Measurements from ENCODE around the gene UBXN10.

UBXN10 gene

DNA sequence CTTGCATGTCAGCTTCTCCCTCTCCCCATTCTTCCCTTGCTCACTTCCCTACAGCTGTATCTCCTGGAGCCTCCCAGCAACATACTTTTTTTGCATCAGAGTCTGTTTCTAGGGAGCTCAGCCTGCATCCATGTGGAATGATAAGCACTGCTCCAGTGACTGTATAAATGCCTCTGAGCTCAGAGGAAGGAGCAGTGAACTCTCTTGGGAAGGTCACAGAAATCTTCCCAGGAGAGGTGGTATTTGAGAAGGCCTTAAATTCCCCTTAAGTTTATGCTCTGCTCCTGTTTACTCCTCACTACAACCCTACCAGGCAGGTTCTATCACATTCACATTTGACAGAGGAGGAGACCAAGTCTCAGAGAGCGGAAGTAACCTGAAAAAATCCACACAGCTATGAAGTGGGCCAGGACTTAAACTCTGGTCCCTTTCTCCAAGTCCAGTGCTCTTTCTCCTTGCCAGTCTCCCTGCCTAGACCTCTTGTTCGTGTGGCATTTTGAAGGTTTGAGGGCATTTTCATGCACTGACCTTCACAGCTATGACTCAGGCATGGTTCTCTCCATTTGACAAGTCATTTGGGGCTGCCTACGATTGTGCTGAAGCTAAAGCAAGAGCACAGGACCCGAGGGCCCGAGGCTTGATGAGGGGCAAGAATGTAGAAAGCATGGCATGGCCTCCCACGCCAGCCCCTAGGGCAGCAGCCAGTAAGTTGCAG lies 5.6 kb upstream of the UBXN10 start:
- TF ChIP-seq, protein P1, sequence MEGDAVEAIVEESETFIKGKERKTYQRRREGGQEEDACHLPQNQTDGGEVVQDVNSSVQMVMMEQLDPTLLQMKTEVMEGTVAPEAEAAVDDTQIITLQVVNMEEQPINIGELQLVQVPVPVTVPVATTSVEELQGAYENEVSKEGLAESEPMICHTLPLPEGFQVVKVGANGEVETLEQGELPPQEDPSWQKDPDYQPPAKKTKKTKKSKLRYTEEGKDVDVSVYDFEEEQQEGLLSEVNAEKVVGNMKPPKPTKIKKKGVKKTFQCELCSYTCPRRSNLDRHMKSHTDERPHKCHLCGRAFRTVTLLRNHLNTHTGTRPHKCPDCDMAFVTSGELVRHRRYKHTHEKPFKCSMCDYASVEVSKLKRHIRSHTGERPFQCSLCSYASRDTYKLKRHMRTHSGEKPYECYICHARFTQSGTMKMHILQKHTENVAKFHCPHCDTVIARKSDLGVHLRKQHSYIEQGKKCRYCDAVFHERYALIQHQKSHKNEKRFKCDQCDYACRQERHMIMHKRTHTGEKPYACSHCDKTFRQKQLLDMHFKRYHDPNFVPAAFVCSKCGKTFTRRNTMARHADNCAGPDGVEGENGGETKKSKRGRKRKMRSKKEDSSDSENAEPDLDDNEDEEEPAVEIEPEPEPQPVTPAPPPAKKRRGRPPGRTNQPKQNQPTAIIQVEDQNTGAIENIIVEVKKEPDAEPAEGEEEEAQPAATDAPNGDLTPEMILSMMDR (IDR thresholded peaks at IDR 0.05), result no peak

DNA sequence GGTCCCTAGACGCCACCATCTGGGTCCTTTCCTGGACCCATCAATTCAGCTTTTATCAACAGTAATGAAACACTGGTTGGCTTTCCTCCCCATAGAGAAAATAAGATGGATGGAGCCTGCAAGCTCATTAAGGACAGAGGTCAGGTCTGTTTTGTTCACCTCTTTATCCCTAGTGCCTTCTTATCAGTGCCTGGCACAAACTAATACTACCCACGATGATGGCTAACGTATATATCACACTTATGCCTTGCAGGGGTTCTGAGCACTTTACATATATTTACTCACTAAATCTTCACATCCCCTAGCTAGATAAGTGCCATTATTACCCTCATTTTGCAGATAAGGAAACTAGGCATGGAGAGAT lies 5.1 kb upstream of the UBXN10 start:
- TF ChIP-seq, protein P1 (IDR thresholded peaks at IDR 0.05), result no peak

- TF ChIP-seq, protein P1 (IDR thresholded peaks at IDR 0.05), result no peak
Measured at GRCh38 chr1:20182415-20182814, 3.5 kb upstream of the UBXN10 start.

DNA sequence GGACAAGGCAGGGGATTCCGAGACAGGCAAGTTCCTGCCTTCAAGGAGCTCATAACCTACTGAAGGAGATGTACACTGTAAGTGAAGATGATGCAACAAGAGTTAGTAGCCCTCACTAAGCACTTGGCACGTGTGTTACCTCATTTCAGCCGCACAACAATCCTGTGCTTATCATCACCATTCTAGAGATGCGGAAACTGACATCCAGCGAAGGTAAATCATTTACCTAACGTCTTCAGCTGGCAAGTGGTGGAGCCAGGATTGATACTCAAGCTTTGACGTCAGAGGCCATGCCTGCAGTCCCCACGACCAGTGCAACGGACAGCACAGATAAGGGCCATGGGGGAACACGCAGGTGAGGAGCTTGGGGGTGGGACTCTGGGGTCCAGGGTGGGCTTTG lies 2.9 kb upstream of the UBXN10 start:
- TF ChIP-seq, protein P1 (IDR thresholded peaks at IDR 0.05), result no peak

DNA sequence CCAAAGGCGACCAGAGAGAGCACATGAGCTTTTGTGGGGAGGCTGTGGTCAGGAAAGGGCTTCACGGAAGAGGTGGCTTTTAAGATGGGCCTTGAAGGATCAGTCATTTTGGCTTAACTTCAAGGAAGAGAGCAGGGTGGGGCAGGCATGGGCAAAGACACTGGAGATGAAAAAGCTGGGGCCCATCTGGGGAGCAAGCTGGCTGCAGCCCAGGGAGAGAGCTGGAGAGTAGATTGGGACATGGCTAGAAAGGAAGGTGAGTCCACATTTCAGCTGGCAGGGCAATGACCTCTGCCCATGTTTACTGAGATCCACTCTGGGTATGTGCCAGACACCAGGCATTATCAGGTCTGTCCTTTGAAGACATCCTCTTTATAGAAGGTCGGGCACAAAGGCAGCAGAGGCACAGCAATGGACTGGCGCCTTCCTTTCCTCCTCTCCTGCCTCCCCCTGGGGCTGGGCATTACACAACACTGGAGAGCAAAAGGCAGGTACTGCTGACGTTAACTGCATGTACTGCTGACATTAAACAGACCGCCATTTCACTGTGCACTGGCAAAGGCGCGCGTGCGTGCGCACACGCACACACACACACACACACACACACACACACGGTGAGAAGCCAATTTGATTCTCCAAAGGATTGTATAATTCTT lies 2.2 kb upstream of the UBXN10 start:
- TF ChIP-seq, protein P1 (IDR thresholded peaks at IDR 0.05), result no peak

DNA sequence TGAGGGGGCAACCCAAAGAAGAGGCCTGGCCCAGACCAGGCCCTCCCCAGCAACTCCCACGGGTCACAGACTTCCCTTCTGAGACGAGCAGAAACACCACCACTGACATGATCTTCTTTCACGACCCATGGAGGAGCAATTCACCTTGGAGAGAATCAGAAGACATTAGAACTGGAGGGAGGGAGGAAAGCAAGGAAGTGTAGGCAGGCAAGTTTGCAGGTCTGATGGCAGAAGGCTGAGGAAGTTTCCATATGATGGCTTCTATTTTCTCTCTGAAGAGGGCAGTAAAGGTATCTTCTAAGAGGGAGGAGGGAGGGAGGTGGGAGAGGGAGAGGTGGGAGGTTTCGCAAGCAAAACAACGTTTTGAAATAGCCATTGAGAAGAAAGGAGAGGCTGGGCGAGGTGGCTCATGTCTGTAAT lies 1.4 kb upstream of the UBXN10 start:
- TF ChIP-seq, protein P1 (IDR thresholded peaks at IDR 0.05), result no peak

- TF ChIP-seq, protein P1 (IDR thresholded peaks at IDR 0.05), result no peak
Measured at GRCh38 chr1:20184997-20185833, 681 bp upstream of the UBXN10 start.

Data from LNCAP (cell line).